CD4-positive, alpha-beta T cell treated with Interleukin-17A for 4 hours (primary cell): Measurements from ENCODE around the gene CAMKMT.

Experiments used
- DNase-seq: peaks from one replicate; pipeline ENCODE4 v3.0.0-alpha.2; 2020; ENCODE audit warnings: mixed read lengths

The CAMKMT gene

GRCh38 chr2:44361330-44362206 lies at the start of gene CAMKMT, which contains the start of gene PREPL:
CAMKMT (plus strand) TSS chr2:44361947.
PREPL (minus strand) TSS chr2:44361494; CDS start chr2:44346342, 15,152 bp downstream.
- DNase-seq = peak; percentile 99

- DNase-seq = no peak
Measured at GRCh38 chr2:44314362-44314761, 47.4 kb upstream of the CAMKMT start.

DNA sequence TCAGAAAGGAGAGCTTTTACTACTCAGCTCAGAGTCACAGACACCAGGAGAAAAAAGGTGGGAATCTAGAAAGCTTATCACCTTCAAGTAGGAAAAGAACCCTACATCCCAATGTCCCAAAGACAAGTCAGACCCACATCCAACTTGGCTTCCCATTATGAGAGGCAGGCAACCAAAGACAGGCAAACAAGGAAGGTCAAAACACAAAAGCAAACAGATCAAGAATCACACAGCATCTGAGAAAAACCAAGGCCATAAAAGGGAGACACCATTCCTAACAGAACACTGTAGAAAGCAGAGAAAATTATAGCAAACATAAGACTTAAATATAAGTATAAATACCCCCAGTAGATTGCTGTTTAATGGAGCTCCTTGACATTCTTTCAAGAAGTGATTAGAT lies 45.8 kb upstream of the CAMKMT start:
- no peak for DNase-seq

GRCh38 chr2:44320832-44321231 lies 40.9 kb upstream of the CAMKMT start:
- DNase-seq = no peak

- no peak for DNase-seq
Measured at GRCh38 chr2:44321360-44321759, 40.4 kb upstream of the CAMKMT start.

DNA sequence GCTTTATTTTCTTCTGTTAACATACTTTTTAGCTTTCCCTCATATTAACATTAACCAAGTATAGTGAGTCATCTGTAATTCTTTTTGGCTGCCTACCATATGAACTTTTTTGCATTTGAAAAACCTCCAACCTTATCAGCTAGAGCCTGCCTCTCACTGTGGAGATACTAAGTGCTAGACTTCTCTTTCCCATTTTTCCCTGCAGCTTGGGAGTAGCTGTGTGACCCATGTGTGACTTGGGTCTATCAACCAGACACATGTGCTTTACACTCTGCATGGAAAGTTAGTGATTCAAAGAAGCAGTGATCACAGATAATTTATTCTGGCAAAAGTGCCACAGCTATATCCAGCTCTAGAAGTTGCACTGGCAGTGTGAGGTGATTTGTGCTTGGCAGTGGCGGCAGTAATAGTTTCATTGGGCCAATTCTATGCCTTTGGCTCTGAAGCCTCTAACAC lies 36.7 kb upstream of the CAMKMT start:
- no peak for DNase-seq

DNA sequence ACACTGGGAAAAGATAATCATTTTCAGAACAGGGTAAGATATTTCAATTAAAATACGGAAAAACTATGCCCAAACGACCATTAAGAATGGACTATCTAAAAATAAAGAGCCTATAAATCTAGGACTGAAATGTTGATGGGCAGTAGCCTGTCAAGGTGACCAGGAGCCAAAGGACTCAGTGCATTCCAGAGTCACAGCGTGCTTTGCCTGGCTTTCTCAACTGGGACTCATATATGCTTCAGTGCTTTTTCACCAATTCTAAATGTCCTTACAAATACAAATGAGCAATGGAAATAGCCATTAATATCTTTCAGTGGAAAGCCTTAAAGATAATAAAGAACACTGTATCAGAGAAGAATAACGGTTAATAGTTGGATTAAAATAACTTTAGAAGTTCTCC lies 35.9 kb upstream of the CAMKMT start:
- DNase-seq = no peak

- no peak for DNase-seq
Measured at GRCh38 chr2:44326548-44327264, 35.0 kb upstream of the CAMKMT start.

DNA sequence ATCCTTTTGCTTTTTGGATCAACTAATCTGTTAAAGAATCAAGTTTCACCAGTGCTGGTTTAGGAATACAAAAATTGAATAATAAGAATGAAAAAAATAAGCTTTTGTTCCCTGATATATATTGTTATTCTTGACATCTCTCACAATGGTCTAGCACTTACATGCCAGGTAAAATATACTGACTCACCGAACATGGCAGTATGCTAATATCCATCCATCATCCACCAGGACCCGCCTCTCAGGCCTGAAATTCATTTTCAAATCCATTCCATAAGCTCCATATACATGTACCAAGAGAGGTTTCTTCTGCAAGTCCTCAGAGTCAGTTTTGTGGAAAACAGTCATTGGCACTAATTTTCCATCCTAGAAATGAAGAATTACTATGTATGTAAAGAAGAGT lies 33.0 kb upstream of the CAMKMT start:
- no peak for DNase-seq

DNA sequence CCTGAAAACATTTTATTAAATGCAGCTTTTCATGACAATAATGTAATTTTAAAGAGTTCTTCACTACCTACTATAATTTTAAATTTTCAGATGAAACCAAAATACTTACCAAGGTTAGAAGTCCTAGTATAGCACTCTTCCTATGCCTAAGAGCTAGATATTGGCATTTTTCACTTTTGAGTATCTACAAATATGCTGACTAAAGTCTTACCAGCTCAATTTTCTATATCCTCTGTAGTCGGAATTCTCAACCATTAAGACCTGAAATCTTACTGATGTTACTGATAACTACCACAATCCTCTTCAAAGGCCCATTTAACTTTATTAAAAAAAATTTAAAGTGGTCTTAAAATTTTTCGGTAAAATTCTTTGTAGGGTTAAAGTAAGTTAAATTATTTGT lies 32.4 kb upstream of the CAMKMT start:
- DNase-seq = no peak

DNA sequence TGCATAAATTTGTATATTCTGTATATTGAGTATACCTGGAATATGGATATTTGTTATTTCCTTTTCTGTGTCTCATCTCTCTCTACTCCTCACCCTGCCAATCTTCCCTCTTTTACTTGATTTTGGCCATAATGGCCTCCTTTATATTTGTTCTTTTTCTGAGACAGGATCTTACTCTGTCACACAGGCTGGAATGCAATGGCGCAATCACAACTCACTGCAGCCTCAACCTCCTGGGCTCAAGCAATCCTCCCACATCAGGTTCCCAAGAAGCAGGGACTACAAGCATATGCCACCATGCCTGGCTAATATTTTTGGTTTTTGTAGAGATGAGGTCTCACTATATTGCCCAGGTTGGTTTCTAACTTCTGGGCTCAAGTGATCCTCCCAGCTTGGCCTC lies 30.9 kb upstream of the CAMKMT start:
- no peak for DNase-seq

DNA sequence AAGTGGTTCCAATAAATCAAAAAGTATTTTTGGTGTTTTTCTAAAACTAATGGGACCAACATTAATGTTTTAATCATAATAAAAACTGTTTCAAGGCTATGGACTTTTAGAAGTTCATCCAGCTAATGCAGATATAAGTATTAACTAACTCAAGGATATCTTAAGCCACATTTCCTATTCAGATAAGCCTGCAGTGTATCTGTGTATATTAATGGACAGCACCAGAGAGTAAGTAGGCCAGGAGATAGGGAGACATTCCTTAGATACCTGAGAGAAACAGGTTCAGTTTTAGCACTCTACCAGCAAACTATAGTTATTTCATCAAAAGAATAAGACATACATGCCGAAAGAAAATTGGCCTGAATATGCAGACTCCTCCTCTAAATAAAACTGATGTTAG lies 27.8 kb upstream of the CAMKMT start:
- no peak for DNase-seq

- DNase-seq = no peak
Measured at GRCh38 chr2:44335806-44336538, 25.8 kb upstream of the CAMKMT start.

GRCh38 chr2:44342854-44343253 lies 18.9 kb upstream of the CAMKMT start:
- DNase-seq = peak; percentile 33

DNA sequence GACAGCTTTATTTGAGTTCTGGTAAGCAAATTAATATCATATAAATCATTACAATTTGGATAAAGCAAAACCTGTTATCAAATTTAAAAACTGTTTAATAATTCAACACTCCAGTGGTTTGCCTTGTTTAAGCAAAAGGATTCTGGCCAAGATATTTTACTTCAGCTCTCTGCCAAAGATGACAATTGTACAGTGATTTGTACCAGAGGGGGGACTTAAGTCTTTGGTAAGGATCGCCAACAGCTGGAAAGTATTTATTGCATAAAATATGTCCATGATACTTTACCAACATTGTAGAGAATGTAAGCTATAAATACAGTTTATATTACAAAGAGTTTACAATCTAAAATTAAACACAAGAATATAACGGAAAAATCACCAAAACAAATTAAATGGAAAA lies 14.2 kb upstream of the CAMKMT start:
- DNase-seq = no peak

GRCh38 chr2:44348400-44348799 lies 13.3 kb upstream of the CAMKMT start:
- no peak for DNase-seq

- no peak for DNase-seq
Measured at GRCh38 chr2:44349506-44349905, 12.2 kb upstream of the CAMKMT start.

- DNase-seq = no peak
Measured at GRCh38 chr2:44351088-44351487, 10.7 kb upstream of the CAMKMT start.

- no peak for DNase-seq
Measured at GRCh38 chr2:44351676-44352075, 10.1 kb upstream of the CAMKMT start.

DNA sequence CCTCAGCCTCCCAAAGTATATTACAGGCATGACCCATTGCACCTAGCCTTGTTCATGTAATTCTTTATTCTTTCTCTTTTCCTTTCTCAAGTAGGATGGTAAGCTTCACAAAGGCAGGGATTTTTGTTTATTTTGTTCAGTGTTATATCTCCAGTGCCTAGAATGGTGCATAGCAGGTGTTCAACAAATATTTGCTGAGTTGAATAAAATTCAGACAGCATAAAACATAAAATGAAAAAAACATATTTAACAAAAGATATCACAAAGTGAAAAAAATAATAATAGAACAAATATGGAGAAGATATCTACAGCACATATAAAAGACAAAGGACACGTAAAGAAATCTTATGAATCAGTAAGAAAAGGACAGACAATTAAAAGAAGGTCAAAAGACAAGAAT lies 9.2 kb upstream of the CAMKMT start:
- DNase-seq = no peak

- DNase-seq = no peak
Measured at GRCh38 chr2:44354761-44355160, 7.0 kb upstream of the CAMKMT start.

DNA sequence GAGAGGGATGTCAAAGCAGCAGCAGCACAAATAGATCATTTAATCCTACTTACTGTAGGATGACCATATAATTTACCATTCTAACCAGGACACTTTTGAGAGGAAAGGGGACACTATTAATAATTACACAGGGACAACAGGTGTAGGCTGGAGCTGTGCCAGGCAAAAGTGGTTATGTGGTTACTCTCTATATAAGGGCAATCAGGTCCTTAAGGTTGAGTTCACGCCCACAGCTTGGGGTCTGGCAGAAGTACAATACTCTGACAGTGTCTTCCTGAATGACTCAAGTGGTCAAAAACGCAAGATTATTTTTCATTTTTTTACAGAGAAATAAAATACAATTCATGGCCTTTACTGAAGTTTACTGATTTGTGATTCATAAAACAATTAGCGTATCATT lies 3.2 kb upstream of the CAMKMT start:
- DNase-seq = peak; percentile 62

DNA sequence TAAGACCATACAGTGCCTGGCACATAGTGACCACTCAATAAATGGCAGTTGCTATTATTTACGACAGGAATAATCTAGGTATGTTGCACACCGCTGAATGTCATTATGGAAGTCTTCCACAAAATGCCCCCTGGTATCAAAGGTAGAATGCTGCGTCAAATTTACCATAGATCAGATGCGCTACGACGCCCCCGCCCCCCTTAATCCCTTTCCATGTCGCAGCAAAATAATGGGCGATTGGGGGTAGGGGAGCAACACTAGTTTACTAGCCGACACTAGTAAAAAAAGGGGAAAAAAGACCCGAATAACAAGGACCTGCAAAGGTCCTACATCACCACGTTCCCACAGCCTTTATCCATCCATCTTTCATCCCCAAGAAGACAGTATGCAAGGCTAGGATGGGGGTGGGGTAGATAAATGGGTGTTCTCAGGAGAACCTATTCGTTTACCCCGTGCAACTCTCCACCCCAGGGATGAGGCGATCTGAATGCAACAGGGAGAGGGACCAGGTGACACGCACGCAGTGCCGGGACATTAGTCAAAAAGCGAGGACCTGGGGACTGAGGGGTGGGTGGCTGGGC lies 908 bp upstream of the CAMKMT start:
- no peak for DNase-seq
